ENCODE measurements around the gene TUSC2.

GRCh38 chr3:50323614-50324199 lies 4.3 kb downstream of the TUSC2 start:
- no peak for TF ChIP-seq CTCF (IDR thresholded peaks at IDR 0.05; ENCODE audit: borderline replicate concordance, extremely low read depth, low read length, poor library complexity, severe bottlenecking)
- no peak for TF ChIP-seq EZH2 (IDR thresholded peaks at IDR 0.05; ENCODE audit: borderline replicate concordance, low read depth, low read length, severe bottlenecking)

All from DND-41 (cell line).